IPS-NIHi7 (cell line): ENCODE measurements around the gene NAALAD2.
"Not testable (repeated sequence)": the region's sequence is repeated elsewhere in the genome, so short reads cannot be mapped to it uniquely, and the experiment has no call there.

Source experiments
- DNase-seq: peaks from one replicate; pipeline ENCODE4 v3.0.0; 2012; ENCODE audit warnings: mixed read lengths; ENCODE audit errors: extremely low spot score

Gene NAALAD2

DNA sequence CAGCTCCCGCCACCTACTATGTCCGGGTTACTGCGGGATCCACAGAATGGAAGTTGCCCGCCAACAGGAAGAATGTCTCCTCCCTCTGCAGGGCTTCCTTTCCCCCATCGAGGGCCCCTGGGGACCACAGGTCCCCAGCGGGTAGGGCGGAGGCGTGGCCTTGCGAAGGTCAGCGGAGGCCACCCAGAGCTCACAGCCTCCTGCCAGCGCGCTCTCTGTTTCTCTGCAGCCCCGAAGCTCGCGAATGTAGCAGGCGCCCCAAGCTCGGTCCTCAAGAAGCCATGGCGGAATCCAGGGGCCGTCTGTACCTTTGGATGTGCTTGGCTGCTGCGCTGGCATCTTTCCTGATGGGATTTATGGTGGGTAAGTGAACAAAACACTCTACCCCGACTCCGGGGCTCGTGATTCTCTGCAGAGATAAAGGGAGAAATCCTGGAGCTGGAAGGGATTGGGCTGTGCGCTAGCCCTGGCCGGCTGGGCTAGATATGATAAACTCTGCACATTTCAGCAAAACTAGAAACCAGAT is at the start of gene NAALAD2:
NAALAD2 (plus strand) TSS at position 186 of the 526 bp plus-strand sequence; CDS start at position 282, 96 bp downstream.
- DNase-seq, result peak; percentile 75

DNA sequence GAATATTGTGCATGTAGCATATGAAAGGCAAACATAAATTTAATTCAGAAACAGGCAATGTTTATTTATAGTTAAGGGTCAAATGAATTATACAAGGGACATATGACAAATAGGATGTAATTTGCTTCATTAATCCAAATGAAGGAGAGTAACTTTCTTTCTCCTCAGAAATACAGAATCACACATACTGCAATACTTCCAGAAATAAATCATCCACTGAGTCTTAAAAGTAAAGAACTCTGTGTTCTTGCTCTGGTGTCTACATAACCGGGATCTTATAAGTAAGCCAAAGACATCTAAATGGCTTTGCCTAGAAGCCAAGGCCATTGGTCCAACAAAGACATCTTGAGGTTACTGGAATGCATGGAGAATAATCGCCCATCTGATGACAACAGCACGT is 48.8 kb upstream of the NAALAD2 start, which contains the start of gene UBTFL1:
UBTFL1 (plus strand) TSS at position 301 of the 400 bp plus-strand sequence; CDS start at position 301, 0 bp downstream.
- not testable (repeated sequence) for DNase-seq

DNA sequence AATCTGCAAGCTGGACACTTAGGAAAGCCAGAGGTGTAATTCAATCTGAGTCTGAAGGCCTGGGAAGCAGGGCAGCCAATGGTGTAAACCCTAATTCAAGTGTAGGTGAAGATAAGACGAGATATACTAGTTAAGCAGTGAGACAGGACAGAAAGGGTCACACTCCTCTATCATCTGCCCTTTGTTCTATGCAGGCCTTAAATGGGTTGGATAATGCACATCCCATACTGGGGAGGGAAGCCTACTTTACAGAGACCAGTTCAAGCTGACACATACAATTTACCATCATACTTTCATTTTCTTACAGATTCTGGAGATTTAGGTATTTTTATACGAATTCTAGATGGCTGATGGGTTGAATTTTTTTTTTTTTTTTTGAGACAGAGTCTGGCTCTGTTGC is 45.7 kb upstream of the NAALAD2 start:
- not testable (repeated sequence) for DNase-seq

DNA sequence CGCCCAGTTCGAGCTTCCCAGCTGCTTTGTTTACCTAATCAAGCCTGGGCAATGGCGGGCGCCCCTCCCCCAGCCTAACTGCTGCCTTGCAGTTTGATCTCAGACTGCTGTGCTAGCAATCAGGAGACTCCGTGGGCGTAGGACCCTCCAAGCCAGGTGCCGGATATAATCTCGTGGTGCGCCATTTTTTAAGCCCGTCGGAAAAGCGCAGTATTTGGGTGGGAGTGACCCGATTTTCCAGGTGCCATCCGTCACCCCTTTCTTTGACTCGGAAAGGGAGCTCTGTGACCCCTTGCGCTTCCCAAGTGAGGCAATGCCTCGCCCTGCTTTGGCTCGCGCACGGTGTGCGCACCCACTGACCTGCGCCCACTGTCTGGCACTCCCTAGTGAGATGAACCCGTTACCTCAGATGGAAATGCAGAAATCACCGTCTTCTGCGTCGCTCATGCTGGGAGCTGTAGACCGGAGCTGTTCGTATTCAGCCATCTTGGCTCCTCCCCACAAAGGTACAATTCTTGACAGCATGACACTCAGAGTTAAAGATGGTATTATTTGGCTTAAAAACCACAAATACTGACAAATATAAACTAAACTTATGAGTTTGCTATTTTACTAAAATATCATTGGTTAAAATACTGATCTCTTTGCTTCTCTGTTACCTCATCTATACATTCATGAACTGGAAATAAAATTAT is 39.1 kb upstream of the NAALAD2 start:
- DNase-seq, result not testable (repeated sequence)

DNA sequence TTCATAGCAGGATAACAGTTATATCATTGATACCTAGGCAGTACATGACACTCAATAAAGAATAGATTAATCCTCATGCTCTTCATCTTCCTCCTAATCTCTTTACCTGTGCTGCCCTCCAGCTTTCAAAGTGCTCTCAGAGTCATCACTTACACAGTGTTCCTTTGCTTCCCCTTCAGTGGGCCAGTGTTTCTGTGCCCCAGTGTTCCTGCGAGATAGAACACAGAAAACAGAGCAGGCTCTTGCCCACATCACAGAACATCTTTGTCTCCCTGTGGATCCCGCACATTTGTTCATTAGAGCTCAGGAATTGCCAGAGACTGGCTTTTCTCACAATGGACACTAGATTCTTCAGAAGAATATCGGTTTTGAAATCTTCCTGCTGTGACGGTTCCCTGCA is 36.2 kb upstream of the NAALAD2 start:
- not testable (repeated sequence) for DNase-seq

DNA sequence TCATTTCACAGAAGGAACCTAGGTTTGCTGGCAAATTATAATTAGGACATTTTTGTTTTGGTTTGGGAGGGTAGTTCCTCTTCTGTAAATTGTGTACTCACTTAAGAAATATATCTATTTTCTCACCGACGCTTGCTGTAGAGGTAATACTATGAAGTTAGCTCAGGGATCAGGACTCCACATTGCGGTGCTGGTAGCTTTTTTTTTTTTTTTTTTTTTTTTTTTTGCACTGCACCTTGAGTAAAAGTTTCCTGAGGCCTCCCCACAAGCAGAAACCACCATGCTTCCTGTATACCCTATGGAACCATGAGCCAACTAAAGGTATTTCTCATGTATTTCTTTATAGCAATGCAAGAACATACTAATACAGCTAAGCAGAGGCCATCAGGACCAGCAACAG is 34.0 kb upstream of the NAALAD2 start:
- DNase-seq, result no peak

DNA sequence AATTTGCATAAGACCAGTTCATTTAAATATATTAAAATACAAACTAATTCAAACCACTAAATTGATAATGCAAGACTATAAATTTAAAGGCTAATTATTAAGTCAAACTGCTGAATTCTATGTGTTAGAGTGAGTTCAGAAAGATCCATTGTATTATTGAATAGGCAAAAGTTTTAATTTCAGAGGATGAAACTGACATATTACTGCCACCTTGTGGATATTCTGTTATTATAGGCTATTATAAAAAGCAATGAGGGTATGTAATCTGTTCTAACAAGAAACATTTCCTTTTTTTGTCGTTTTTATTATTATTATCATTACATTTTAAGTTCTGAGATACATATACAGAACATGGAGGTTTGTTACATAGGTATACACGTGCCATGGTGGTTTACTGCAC is 20.9 kb upstream of the NAALAD2 start:
- no peak for DNase-seq

DNA sequence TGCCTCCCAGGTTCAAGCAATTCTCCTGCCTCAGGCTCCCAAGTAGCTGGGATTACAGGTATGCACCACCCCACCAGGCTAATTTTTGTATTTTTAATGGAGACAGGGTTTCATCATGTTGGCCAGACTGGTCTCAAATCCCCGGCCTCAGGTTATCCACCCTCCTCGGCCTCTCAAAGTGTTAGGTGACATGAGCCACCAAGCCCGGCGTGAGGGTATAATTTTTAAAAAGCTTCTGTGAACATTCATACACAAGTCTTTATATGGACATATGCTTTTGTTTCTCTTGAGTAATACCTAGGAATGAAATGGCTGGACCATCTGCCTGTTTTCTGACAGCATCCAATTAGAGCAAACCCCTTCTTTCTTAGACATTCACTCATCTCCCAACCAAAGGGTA is 14.3 kb upstream of the NAALAD2 start:
- no peak for DNase-seq

DNA sequence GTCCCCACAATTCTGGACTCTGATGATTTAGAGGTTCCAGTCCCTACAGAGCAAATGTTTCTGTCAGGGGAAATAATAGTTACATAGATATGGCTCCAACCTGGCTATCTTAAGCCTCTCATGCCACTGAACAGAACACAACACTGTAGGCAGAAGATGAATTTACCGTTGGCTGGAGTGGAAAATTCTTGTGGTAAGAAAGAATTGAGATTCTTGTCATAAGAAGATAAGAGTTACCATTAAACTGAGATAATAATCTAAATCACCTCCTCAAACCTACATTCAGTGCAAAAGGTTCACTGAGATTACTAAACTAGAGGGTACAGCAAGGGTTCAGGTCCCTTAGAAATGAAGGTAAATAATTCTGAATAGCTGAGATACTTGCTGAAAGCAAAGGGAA is 10.1 kb upstream of the NAALAD2 start:
- no peak for DNase-seq

DNA sequence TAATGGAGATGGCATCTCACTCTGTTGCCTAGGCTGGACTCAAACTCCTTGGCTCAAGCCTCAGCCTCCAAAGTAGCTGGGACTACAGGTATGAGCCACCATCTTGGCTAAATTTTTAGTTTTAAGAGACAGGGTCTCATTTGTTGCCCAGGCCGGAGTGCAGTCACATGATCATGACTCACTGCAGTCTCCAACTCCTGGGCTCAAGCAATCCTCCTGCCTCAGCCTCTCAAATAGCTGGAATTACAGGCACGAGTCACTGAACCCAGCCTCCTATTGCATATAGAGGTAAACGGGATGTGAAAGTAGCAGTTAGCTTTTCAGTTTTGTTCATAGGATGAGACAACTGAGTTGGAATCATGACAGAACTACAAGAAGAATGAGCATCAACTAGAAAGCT is 9.5 kb upstream of the NAALAD2 start:
- DNase-seq, result no peak

DNA sequence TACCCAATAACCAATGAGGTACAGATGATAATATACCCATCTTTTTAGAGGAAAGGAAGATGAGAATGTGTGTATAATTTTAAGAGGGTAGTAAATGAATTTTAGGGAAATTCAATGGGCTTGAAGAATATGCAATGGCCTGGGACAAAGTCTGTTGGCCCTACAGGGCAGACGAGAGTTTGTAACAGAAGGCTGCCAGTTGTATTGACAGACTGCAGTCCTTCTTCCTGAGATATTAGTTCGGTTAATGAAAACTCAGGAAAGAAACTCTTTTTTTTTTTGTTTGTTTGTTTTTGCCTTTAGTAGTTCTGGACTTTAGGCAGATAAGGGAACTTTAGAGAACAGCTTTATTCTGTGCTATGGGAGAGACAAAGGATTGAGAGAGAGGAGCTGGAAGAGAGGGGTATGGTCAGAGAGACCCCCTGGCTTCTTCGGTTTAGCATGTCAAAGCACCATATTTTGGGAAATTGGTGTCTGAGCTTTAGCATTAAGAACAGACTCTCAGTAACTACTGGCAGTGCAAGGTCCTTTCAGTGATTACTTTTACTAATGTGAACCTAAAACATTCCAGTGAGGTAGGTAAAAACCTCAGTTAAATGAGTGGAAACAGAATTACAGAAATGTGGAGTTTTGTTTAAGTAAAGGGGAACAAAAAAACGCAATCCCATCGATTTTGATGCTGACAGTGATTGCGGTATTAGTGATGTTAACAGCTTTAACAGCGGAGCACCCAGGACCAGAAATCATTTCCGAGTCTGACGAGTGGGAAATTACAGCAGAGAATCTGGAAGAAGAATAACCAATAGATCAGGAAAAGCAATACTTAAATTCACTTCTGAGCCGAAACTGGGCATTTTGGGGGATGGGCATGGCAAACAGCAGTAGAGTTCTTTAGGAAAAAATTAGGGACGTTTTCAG is 644 bp upstream of the NAALAD2 start:
- DNase-seq, result no peak

DNA sequence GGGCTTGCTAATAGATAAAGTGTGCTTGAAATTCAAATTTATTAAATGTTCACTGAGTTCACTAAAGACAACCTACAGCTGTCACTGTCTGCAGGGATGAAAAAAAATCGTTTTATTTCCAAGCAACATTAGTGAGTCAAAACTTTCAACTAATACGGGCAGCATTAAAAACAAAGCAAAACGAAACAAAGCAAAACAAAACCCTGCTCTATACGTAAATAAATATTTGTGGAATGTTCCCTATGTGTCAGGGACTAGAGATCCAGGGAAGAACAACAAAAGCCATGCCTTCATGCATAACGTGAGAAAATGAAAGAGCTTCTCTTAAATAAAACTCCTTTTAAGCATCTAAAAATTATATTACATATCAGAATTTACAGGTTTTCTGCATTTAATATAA is 553 bp downstream of the NAALAD2 start:
- DNase-seq, result no peak

DNA sequence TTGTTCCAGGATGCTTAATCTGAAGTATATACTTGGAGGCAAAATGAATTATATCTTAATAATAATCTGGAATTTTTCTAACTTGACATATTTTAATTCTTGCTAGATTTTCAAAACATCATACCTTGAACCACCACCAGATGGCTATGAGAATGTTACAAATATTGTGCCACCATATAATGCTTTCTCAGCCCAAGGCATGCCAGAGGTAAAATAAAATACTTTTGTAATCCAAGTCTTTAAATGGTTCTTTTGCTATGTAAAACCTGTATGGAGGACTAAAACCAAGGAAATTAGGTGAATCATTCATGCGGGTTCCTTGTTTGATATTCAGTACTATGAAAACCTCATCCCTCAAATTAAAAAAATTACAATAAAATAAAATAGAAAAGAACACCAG is 14.4 kb downstream of the NAALAD2 start:
- DNase-seq, result no peak

DNA sequence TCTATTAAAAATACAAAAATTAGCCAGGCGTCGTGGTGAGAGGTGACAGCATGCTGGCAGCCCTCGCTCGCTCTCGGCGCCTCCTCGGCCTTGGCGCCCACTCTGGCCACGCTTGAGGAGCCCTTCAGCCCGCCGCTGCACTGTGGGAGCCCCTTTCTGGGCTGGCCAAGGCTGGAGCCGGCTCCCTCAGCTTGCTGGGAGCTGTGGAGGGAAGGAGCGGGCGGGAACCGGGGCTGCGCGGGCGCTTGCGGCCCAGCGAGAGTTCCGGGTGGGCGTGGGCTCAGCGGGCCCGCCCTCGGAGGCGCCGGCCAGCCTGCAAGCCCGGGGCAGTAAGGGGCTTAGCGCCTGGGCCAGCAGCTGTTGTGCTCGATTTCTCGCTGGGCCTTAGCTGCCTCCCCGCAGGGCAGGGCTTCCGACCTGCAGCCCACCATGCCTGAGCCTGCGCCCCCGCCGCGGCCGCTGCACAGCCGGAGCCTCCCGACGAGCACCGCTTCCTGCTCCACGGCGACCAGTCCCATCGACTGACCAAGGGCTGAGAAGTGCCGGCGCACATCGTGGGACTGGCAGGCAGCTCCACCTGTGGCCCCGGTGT is 32.6 kb downstream of the NAALAD2 start:
- not testable (repeated sequence) for DNase-seq

DNA sequence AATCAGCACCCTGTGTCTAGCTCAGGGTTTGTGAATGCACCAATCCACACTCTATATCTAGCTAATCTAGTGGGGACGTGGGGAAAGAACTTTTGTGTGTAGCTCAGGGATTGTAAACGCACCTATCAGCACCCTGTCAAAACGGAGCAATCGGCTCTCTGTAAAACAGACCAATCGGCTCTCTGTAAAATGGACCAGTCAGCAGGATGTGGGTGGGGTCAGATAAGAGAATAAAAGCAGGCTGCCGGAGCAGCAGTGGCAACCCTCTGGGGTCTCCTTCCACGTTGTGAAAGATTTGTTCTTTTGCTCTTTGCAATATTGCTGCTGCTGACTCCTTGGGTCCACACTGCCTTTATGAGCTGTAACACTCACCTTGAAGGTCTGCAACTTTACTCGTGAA is 33.2 kb downstream of the NAALAD2 start:
- DNase-seq, result not testable (repeated sequence)

DNA sequence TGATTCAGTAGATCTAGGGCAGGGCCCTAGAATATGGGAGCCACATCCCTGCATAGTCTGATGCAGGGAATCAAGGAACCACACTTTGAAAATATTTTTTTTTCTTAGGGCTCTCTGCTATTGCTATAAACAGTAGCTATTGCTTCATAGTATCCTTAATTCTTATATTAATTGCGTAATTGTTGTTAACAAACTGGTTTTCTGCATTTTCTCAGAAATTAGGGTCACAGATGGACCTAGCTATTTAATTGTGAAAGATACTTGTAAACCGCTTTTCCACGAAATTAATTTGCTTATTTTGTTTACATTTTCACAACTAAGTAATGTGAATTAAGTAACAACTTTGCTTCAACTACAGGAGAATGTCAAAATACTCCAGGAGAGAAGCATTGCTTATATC is 34.1 kb downstream of the NAALAD2 start:
- DNase-seq, result no peak

DNA sequence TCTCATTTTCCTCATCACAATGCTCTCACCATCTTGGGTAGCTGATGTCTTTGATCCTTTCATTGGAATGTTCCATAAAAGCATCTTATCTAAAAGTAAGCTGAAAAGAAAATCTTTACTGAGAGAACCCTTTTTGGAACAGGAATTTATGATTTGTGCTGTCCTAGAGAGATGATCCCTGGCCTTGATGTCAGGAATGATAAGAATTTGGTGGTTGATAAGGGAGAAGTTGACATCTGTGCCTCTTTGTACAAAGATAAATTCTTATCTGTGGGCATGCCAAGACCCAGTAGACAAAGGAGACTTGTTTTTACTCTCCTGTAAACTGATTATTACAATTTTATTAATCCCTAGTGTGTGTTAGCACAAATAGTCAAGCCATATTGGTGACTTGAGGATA is 36.9 kb downstream of the NAALAD2 start:
- no peak for DNase-seq

DNA sequence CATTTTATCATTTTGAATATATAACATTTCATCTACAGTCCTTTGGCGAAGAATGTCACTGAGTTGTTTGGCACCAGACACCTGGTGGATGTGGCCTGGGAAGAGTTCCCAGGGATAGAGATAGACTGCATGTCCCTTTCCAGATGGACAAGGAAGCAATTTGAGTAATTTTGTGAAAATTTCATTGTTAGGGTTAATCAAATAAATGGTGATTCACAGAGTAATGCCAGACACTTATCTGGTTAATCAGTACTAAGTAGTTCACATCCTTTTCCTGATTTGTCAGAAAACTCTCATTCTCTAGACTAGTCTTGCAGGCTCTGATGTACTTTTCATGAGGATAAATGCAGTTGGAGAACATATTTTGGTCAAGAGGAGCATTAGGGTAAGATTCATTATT is 41.6 kb downstream of the NAALAD2 start:
- no peak for DNase-seq

DNA sequence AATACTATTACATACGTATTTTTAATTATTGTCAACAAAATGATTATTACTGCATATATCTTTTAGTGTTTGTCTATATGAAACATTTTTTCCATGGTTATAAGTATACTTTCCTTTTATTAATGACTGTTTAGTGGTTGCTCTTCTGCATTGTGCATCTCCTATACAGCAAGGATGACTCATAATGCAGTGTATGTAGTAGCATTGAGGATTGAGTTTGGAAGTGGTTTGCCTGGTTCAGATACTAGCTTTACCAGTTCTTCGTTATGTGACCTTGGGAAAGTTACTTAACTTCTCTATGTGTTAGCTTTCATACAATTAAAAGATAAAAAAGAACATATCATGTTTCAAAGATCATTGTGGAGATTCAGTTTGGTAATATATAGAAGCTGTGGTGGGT is 44.3 kb downstream of the NAALAD2 start:
- no peak for DNase-seq

DNA sequence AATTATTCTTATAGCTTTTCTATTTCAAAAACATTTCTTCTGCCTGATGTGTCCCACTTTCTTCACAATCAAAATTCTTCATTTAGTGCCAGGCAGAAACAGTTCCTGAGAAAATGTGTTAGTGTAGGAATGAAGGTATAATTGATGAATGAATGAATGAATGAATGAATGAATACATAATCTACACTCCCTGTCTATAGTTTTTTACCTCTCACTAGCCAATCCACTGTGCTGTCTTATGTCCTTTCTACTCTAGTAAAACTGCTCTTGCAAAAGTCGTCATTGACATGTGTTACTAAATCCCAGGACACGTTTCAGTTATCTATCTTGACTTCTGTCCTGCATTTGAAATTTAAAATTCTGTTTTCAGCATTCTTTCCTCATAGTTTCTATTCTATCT is 45.5 kb downstream of the NAALAD2 start:
- DNase-seq, result no peak

DNA sequence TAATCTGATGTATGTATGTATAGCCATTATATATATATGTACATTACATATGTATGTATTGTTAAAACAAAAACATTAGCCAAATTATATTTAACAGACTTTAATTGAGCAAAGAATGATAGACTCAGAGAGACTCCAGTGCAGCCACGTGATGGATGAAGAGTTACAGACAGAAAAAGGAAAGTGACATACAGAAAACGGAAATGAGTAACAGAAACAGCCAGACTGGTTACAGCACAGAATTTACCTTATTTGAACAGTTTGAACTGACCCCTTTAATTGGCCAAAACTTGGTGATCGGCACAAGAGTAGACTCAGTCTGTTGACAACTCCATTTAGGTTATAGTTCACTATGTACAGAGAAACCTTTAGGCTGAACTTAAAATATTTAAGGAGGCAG is 53.4 kb downstream of the NAALAD2 start:
- no peak for DNase-seq

DNA sequence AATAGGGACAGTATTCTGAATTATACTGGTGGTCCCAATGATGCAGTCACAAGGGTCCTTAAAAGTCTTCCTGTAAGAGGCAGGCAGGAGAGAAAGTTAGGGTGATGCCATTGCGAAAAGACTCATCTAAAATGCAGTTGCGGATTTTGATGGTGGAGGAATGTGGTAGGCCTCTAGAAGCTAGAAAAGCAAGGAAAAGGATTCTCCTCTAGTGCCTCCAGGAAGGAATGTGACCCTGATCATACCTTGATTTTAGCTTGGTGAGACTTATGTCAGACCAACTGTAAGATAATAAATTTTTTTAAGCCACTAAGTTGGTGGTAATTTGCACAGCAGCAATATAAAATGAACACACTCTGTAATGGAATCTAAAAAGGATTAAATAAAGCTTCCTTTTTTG is 54.5 kb downstream of the NAALAD2 start:
- DNase-seq, result no peak
